HG02759 (cell line): Measurements from ENCODE around the gene CPHXL.
A peak's percentile ranks its signal among the peaks of the same experiment; 100 is the strongest.

Experiments used
- ATAC-seq: cut with Tn5 transposase; IDR thresholded peaks from one replicate; pipeline ENCODE4 v1.9.1; 2021; ENCODE audit warnings: mild to moderate bottlenecking, moderate library complexity; ENCODE audit not compliant: unreplicated experiment

Gene CPHXL

DNA sequence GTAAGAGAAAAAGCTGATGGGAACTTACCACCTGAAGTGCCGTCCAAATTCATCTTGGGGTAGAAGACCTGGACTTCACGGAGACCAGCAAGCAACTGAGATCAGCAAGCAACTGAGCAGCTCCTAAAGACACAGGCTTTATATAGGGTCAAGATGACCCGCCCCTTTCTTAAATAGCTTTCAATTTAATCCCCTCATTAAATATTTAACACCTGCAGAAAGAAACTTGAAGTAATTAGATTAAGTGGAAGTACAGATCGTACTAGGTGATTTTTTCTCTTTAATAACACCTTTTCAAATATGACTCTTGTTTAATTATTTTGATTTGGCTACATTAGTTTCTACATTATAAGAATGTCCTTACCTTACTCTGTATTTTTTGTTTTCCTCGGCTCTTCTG, at the start of gene CPHXL:
Gene CPHXL, minus strand, starts transcription at position 101 of the 400 bp plus-strand sequence. Its CDS starts 48 bp downstream, at position 53.
- ATAC-seq = no peak

DNA sequence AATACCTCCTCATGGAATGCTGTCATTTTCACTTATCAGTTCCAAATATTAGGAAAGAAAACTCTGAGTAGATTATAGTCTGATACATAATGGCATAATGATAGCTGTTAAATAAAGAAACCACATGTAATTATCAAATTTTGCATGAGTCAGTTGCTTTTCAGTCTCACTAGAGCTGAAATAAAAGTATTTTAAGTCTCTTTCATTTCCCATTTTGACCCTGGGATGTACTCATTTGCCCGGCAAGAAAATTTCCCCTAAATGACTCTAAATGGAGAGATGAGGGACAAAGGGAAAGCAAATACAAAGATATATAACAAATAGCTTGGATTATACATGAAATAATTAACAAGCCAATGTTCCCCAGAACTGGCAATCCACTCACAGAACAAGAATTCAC, 47.9 kb upstream of the CPHXL start:
- ATAC-seq = peak; percentile 58

DNA sequence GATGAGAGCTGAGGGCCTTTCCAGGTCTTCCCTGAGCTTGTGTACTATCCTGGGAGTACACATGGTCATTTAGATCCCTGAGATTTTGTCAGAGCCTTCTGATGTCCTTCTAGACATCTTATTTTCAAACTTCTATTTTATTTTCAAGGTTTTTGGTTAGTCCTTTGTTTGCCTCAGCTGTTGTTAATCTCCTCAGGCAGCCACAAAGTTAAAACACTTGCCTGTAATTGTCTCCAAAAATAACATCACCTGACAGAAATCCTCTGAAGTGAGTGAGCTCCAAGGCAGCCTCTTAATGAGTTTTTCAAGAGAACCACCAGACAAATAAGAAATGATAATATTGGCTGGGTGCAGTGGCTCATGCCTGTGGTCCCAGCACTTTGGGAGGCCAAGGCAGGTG, 43.8 kb upstream of the CPHXL start:
- ATAC-seq = no peak

DNA sequence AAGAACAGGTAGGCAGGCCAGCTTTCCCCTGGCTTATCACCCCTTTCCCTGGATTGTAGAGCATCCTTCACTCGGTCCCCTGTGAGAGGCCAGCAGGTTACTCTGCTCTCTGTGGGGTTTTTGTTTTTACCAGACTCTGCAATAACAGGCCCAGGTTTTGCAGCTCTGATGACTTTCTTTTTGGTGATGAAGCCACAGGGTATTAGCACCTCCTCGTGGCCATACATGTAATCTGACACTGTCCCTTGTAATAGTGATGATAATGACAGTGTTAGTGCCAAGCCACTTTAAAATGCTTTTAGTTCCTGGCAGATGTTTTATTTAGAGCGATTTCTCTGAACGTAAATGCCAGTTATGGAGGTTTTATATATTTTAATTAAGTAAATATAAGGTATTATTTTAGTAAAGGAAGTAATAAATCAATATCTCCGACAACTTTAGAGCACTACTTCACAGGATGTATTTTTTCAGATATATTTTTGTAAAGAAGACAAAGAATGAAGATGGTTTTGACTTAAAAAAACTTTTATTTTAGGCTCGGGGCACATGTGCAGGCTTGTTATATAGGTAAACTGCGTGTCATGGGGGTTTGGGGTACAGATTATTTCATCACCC, 38.0 kb upstream of the CPHXL start:
- ATAC-seq = peak; percentile 83

DNA sequence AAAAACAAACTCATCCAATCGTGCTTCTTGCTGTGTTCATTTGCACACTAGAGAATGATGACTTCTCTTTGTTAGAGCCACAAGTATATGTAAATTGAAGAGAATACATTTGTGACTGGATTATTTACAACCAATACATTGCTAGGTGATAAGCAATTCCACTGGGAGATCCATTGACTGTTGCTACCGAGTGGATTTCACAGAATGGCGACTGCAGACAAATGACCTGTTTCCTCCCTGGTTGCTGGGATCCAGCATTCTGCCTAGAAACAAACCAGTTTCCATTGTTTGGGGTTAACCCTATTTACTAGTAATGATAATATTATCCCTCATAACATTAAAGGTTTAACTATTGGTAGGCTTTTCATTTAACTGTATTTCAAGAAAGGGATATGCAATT, 36.9 kb upstream of the CPHXL start:
- ATAC-seq = no peak

DNA sequence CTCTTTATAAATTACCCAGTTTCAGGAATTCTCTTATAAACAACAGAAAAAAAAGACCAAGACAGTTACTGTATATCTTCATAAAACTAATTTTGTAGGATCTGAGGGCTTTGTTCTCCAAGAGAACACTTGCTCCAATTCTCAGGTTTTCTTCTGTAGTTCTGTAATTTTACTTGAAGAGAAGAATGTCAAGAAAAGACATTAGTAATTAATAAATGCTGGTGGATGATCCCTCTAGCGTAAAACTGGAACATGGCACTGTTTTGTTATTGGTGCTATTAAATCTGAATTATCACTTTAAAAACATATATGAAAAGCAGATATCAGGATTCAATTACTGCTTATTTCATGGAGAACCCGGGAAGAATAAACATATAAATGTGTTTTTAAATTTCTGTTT, 36.5 kb upstream of the CPHXL start:
- no peak for ATAC-seq

DNA sequence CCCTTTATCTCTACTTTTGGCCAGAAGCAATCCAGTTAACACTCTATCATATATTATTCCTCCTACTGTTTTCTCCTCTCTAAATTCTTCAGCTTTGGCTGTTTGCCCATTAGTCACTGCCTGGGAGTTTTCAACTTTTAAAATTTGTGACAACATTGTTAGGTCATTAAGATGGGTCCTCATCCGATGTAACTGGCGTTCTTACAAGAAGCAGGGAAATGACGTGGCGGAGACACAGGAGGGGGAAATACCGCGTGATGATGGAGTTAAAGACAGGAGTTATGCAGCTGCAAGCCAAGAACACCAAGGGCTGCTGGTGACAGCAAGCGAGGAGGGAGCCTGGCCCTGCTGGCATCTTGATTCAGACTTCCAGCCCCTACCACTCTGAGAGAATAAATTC, 34.8 kb upstream of the CPHXL start:
- ATAC-seq = peak; percentile 21

DNA sequence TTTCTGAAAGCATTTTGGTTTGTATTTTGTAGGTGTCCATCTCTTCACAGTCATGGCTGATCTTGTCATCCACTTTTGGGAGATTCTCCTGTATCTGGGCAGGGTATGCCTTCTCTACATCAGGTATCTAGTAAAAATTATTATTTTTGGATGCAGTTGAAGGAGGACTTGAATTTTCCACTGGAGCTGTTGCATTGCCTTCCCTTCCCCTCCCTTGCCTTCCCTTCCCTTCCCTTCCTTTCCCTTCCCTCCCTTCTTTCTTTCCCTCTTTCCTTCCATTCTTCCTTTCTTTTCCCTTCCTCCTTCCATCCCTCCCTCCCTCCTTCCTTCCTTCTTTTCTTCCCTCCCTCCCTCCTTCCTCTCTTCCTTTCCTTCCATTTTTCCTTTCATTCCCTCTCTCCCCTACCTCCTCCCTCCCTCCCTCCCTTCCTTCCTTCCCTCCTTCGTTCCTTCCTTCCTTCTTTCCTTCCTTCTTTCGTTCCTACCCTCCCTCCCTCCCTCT, 33.8 kb upstream of the CPHXL start:
- no peak for ATAC-seq

DNA sequence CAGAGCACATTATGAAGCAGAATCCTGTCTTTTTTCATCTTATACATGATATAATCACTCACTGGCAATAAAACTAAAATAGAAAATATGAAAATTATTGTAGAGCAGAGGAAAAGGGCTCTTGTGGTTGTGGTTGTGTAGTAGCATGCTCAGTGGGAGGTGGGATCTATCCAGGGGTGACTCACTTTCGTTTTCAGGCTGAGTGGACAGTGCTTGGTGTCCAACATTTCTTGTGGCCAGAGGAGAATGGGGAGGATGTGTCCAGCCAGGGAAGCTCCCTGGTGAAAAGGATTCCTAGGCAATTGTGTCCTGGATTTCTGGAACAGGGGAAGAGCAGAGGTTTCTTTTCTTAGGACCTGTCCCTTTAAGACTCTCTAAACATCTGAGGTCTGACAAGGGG, 31.9 kb upstream of the CPHXL start:
- ATAC-seq = peak; percentile 41

DNA sequence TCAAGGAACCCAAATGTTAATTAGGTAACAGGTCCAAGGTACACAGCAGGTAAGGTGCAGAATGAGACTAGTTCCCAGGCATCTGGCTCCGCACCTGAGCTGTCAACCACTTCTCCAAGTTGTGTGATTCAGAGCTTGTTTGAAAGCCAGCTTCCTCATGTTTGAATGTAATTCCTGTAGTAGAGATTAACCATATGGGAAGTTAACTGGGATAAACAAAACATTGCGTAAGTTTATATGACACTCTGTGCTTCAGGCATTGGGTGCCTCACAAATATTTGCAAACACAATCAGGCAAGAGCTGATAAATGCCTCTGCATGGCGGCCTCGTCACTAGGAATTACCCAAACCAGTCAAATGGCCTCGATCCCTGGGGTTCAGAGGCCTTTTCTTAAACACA, 27.9 kb upstream of the CPHXL start:
- ATAC-seq = no peak

DNA sequence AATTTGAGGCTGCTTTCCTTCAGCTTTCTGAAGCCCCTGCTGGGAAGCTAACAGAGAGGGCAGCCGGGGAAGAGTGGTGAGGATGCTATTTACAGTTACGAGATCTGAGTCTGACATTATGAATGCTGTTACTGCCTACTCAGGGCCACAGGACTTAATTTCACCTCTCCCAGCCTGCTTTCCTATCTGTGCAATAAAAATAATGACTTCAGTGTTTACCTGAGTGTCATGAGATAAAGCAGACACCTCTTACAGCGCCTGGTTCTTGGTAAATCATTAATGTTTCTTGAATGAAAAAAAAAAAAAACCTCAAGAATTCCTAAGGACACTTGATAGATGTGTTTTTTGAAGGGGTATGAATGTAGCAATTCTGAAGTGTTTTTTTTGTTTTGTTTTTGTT, 24.2 kb upstream of the CPHXL start:
- ATAC-seq = no peak

DNA sequence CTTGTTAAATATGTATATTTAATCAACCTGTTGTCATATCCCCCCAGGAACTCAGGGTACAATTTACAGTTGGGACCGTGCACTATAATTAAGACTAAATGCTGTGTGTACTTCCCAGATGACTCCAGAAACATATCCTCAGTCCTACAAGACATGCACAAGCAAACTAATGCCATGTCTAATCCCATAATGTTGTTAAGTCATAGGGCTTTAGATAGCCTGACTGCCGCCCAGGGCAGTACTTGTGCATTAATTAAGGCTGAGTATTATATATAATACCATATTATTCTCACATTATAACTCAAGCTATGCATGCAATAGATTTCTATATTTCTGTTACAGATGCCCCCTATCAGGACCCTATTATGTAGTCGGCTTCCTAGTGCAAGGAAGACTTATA, 20.1 kb upstream of the CPHXL start:
- ATAC-seq = no peak

DNA sequence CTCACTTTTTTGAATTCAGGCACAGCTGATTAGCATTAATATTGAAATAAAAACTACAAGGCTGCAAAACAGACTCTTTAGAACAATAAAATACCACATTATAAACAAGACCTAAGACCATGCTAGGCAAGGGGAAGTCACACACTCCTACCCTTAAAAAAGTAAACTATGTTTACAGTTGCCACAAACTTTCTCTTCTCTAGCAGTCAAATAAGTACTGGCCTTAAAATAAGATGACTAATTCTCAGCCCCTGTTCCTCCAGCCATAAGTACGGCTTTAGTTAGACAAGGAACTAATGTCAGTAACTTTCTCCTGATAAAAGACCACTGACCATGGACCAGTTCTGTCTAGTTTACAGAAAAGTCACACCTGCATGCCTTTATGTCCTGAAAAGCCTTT, 19.5 kb upstream of the CPHXL start:
- ATAC-seq = peak; percentile 75

DNA sequence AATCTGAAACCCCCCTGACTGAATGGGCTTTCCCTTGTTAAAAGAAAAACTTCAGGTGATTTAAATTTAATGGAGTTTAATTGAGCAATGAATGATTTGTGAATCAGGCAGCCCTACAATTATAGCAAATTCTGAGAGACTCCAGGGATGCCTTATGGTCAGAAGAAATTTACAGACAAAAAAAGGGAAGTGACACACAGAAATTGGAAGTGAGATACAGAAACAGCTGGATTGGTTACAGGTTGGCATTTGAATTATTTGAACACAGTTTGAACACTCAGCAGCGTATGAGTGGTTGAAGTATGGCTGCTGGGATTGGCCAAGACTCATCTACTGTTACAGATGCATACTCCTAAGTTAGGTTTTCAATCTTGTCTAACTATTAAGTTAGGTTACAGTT, 19.0 kb upstream of the CPHXL start:
- ATAC-seq = peak; percentile 39

DNA sequence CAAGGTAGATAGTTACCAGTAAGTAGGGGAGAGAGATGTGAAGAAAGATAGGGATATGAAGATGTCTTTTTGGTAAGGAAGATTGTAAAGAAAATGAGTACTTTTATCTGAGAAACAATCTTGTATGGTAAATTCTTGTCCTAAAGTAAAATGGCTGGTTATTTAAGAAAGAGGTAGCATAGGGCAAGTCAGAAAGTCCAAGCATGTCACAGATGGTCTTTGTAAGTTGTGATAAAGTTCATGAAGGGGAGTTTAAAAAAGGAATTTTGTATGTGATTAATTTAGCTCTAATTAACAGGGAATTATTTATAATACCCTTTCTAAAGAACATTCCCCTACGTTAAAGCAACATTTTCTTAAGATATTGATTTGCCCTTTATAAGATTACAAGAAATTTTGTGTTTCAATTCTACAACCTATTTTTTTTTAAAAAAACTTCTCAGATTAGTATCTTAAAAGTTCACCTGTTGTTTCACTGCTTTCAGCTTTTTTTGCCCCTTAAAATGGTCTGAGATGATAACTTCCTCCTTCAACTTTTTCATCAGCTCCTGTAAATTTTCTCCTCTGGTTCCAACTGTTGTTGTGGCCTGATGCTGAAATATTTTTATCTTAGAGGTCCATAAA, 16.2 kb upstream of the CPHXL start:
- ATAC-seq = no peak

DNA sequence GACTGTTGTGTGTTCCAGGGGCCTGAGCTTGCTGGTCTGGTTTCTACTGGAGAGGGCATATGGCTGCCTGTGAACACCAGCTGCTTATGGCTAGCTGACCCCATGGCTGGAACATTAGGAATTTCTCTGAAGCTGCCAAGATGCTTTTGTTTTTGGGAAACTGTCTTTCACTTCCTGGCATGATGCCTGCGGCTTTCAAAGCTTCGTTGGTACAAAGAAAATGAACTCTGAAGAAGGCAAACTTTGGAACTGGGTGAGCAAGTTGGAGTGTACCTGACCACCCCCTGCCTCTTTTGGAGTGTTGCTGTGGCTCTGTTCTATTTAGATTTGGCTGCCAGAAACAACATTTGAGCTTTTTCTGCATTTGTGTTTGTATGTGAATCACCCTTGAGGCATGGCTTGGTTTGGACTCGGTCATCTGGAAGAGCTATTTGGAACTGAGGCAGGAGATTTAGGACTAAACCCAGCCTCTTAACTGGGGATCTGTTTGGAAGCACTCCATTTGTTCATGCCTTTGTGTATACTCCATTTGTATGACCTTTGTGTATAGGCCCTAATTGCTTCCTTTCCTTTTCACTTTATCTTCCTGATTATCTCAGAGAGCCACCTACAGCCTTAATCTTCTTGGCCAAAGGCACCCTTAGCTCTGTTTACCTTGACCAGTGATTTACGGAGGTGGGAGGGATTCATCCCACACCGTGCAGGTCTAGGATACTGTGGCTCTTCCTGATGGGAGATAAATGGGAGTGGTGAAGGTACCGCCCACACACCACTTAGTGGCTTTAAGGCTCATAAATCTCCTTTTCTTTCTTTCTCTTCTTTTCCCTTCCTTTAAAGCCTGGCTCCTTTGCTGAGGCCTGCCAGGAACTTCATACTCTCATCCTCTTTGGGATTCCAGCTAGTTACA, 7.3 kb upstream of the CPHXL start:
- ATAC-seq = no peak

DNA sequence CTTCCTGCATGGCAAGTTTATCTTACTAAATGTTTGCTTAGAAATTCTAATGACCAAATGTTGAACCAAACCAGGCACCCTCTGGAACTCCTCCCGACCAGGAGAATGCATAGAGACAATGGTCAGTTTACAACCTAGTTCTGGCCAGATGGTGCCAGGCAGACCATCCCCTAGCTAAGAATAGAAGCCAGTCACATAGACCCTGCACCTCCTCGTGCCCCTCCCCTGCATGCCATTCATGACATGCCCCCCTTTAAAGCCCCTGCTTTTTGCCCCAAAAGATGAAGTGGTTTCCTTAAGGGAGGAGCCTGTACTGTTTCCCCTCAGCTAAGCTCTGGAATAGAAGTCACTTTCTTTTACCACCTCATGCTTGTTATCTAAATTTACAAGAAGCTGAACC, 6.6 kb upstream of the CPHXL start:
- ATAC-seq = no peak

DNA sequence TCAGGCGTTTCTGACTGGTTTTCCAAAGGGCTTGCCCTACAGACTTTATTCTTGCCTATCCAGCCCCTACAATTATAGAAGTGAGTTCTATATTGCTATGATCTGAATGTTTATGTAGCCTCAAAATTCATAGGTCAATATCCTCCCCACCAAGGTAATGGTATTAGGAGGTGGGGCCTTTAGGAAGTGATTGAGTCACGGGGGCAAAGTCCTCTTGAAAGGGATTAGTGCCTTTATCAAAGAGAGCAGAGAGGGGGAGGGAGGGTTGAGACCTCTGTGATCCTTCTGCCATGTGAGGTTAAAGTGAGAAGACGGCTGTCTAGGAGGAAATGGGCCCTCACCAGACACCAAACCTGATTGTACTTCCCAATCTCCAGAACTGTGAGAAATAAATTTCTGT, 931 bp upstream of the CPHXL start:
- ATAC-seq = no peak

DNA sequence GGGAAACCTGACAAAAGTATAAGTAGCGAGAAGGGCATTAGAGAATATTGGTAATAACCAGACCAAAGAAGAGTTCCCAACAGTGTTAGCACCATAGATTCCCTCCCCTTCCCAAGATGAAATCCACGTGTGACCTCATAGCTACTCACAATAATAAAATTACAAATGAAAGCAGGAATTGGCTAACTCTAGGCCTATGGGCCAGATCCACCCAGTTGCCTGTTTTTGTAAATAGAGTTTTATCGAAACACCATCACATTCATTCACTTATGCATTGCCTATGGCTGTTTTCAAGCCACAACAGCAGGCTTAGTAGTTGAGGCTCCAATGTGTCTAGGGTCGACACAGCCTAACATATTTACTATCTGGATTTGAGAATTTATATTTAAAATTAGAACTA, 7.8 kb downstream of the CPHXL start:
- ATAC-seq = no peak

DNA sequence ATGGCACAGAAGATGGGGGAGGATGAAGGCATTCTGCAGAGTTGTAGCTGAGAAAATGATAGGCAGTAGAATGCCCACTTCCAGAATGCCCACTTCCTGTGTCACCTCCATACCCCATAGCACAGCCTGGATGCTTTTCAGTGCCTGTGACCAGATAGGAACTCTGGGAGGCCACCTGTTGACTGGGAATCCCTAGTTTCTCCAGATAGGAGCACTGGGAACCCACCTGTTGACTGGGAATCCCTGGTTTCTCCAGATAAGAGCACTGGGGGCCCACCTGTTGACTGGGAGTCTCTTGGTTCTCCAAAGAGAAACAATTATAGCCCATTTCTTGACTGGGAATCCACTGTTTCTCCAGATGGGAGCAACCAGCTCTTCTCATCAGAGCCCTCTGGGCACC, 11.6 kb downstream of the CPHXL start:
- no peak for ATAC-seq

DNA sequence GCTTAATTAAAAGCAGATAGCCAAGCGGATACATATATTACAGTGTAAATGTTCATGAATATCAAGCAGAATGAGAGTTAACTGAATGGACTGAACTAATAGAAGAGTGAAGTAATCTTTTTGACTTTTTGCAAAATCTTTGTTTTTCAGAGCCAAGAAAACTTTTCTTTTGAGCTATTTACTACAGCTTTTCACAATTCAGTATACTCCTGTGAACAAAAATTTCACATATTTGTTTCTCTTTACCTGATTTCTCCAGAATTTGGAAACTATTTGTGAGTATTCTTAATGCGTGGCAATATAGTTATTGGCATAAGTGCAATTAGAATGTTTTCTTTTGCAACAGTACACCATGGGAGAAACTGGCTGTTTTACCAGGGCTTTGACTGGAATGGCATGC, 15.9 kb downstream of the CPHXL start:
- no peak for ATAC-seq

DNA sequence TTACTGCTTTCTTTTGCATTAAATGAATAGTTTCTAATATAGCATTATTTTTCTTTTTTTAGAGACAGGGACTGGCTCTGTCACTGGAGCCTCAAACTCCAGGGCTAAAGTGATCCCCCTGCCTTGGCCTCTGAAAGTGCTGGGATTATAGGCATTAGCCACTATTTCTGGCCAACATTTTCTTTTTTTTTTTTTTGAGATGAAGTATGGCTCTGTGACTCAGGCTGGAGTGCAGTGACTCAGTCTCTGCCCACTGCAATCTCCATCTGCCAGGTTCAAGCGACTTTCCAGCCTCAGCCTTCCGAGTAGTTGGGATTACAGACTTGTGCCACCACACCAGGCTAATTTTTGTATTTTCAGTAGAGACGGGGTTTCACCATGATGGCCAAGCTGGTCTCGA, 23.0 kb downstream of the CPHXL start:
- no peak for ATAC-seq
